ENCODE measurements around the gene CALML4.
"Not testable (repeated sequence)": the region's sequence is repeated elsewhere in the genome, so short reads cannot be mapped to it uniquely, and the experiment has no call there.

Gene CALML4

GRCh38 chr15:68204776-68205557 lies at the start of gene CALML4:
Gene CALML4 (minus strand): TSS chr15:68205332. CDS start chr15:68205247, 85 bp downstream.
- FAIRE-seq: no peak

DNA sequence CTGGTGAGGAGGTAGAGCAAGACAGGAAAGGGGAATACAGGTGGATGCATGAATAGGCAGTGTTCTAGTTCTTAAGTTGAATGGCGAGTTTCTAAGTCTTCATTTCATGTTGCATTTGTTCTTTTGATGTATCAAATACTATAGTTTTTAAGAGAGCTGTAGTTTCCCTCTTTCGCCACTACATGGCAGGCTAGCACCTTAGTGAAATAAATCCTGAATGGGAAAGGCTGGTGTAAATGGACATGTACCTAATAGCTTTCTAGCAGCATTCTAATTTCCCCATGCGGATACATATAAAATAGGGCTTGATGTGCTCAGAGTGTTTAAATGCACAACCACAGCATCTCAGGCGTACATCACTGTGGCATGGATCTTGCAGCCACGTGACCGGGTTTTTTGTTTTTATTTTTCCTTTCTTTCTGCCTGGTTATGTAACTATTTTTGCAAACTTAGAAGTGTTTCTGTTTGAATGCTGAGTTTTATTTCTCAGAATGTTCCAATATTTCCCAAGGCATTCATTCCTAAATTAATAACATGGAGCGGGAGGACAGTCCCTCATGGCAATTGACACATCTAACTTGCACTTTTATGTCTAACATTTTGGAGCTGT lies 47.9 kb upstream of the CALML4 start:
- FAIRE-seq: peak; percentile 83

DNA sequence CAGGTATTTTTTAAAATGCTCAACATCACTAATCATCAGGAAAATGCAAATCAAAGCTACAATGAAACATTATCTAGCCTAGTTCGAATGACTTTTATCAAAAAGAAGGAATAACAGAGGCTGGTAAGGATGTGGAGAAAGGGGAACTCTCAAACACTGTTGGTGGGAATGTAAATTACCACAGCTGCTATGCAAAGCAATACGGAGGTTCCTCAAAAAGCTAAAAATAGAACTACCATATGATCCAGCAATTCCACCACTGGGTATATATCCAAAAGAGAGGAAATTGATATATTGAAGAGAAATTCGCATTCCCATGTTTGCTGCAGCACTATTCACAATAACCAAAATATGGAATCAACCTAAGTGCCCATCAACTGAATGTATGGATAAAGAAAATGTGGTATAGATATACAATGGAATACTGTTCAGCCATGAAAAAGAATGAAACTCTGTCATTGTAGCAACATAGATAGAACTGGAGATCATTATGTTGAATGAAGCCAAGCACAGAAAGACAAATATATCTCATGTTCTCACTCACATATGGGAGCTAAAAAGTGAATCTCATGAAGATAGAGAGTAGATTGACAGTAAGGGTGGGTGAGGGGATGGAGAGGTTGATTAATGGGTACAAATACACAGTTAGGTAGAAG lies 44.1 kb upstream of the CALML4 start:
- FAIRE-seq: no peak

- no peak for FAIRE-seq
Observed at GRCh38 chr15:68244235-68244634, 39.1 kb upstream of the CALML4 start.

DNA sequence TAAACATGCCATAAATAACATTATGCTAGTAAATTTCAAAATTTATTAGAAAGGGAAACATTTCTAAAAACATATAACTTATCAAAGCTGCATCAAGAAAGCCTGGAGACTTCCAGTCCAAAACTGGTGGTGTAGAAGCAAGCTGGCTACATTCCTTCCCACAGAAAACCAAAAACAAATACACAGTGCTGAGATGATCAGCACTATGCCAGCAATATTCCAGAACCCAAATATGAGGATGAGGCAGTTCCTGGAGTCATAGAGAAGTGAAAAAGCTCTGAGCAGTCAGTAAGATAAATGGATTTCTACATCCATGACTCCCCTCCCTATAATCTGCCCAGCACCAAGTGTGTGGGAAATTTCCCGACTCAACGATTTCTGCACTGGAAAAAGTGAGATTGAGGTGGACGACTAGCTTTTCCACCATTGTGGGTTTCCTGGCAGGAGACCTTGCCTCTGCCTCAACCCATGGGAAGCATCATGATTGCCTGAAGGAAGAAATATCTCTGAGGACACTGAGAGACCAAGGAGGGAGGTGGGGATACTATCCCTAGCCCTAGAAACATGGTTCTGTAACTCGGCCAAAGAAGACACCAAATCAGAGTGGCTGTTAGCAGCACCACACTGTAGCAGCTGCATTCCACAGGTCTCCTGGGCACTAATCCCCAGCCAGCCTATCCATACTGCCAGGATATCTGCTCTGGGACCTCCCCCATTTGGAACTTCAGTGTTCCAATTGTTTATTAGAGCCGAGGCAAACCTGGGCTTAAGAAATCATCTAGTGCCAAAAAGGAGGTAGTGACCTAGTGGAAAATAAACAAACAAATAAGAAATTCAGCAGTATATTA lies 36.2 kb upstream of the CALML4 start:
- FAIRE-seq: no peak

GRCh38 chr15:68239025-68239424 lies 33.9 kb upstream of the CALML4 start:
- FAIRE-seq: peak; percentile 33

DNA sequence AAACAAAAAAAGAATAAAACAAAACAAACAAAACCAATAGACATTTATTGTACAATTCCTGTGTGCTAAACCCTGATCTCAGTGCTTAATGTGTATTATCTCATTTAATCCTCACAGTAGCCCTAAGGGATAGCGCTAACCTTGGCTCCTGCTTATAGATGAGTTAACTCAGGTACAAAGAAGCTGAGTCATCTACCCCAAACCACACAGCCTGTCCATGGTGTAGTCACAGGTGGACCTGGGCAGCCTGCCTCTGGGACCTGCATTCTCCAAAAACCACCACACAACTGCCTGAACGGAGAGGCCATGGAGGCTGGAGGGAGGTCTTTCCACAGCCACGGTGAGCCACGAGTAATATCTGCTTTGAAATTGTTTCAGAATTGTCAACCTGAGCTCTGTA lies 29.9 kb upstream of the CALML4 start:
- no peak for FAIRE-seq

GRCh38 chr15:68234520-68234919 lies 29.4 kb upstream of the CALML4 start:
- not testable (repeated sequence) for FAIRE-seq

DNA sequence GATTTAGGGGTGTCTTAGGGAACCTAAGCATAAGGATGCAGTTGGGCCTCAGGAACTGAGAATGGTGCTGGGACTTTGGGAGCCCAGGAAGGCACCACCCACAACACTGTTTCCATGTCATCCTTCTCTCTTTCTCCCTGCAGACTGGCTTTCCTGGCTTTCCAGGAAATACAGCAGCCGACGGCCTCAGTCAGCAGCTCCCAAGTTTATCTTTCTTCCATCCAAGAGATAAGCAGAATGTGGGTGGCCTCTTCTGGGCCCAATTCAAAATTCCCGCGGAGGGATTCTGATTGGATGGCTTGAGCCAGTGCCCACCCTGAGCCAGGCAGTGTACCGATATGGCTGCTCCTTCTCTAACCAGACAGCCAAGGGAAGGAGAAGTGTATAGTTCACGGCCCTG lies 28.9 kb upstream of the CALML4 start:
- FAIRE-seq: no peak

DNA sequence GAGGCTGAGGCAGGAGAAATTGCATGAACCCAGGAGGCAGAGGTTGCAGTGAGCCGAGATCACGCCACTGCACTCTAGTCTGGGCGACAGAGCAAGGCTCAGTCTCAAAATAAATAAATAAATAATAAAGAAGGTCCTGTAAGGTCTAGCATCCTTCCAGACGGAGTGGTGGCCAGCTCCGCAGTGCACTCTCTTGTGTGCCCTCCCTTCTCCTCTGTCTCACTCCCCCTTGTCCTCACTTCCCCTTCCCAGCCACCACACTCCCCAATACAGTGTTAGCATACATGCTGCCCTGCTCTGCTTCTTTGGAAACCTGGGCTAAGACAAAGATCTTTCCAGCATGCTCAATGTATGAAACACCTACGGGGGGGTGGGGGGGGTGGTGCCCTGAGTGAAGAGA lies 27.8 kb upstream of the CALML4 start:
- no peak for FAIRE-seq

DNA sequence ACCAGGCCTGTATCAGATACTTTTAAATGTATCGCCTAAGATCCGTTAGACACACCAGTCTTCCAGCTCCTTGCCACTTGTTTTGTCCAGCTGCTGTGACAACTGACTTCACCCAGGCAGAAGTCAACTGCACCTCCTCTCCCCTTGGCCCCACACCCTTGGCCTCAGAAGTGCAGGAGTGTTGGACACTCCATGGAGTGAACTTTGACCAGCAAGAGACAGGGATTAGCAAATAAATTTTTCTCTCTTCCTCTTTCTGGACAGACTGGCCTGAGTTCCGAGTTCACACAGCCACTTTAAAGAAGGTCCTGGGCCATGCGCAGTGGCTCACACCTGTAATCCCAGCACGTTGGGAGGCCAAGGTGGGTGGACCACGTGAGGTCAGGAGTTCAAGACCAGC lies 27.3 kb upstream of the CALML4 start:
- no peak for FAIRE-seq

DNA sequence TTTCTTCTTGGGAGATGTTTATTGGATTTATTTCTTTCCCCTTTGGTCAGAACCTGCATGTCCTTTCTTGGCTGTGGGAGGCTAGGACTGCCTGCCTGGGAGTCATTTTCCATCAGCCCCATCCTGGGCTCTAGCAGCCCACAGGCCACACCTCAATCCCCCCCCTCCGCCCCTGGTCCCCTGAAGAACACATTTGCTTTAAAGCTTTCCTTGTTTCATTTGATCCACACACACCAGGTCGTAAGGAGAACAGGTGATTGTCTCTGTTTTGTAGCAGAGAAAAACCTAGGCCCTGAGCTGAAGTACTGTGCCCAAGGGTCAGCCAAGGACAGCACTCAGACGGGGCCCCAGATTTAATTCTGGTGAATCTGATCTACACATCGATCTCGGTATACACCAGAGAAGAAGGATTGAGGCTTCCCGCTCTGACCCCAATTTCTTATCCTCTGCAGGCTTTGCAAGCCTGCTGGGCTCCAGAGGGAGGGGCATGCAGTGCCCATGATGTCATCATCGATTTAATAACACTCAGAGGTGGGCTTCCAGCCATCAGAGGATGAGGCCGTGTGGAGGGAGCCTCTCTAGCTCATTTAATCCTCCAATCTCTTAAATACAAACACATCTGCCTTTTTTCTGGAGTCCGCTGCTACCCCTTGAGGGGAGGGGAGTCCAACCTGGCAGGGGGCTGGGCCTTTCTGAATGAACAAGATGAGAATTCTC lies 26.1 kb upstream of the CALML4 start:
- FAIRE-seq: no peak

GRCh38 chr15:68230157-68231100 lies 25.3 kb upstream of the CALML4 start:
- FAIRE-seq: no peak

DNA sequence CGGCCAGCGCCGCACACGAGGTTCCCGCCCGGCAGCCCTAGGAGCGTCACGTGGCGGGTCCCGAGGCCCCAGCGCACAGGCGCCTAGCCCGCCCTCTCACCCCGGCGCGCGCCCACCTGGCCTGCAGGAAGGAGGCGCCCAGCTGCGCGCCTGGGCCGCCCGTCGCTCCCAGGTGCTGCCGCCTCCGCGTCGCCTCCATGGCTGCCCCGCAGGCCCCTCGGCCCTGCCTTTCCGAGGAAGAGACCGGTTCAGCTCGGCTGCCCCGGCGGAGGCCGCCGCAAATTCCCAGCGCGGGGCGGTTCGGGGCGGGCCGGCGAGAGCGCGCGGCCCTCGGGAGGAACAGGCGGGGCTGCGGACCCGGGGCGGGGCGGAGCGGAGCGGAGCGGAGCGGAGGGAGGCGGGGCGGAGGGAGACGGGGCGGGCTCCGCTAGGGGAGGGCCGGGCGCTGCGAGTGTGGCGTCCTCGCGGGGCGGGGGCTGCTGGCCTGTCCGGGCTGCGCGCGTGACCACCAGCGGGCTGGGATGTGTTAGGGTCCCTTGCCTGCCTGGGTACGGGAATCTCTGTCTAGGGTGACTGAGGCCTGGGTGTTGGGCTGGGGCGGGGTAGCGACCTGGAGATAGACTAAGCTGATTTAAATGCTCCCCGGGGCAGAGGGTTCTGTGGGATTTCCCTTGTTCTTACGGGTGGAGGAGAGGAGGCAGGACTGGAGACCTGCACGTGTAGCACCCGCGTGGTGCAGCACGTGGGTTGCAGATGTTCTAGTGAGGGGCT lies 24.4 kb upstream of the CALML4 start, which contains the start of gene CLN6:
Gene CLN6, minus strand, starts transcription at position 343 of the 771 bp plus-strand sequence. Its CDS starts 144 bp downstream, at position 199.
- no peak for FAIRE-seq

GRCh38 chr15:68228971-68229385 lies 23.8 kb upstream of the CALML4 start:
- no peak for FAIRE-seq

GRCh38 chr15:68228143-68228970 lies 23.2 kb upstream of the CALML4 start:
- FAIRE-seq: no peak

GRCh38 chr15:68227643-68228142 lies 22.6 kb upstream of the CALML4 start:
- FAIRE-seq: no peak

DNA sequence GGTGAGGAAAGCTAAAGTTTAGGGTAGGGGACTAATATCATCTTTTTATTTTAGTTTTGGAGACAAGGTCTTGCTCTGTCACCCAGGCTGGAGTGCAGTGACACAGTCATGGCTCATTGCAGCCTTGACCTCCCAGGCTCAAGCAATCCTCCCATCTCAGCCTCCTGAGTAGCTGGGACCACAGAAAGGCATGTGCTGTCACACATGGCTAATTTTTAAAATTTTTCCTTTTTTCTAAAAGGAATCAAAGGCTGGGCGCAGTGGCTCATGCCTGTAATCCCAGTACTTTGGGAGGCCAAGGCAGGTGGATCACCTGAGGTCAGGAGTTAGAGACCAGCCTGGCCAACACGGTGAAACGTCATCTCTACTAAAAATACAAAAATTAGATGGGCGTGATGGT lies 20.3 kb upstream of the CALML4 start:
- not testable (repeated sequence) for FAIRE-seq
